GM23338 (cell line): ENCODE data around the gene IGF2BP2.
A peak's percentile ranks its signal among the peaks of the same experiment; 100 is the strongest.
"Not testable (repeated sequence)": the region's sequence is repeated elsewhere in the genome, so short reads cannot be mapped to it uniquely, and the experiment has no call there.

Source experiments
- CREB1 ChIP-seq: fragments of 250-450 bp; sonication (Bioruptor Pico); IDR thresholded peaks from 2 replicates; pipeline ENCODE4 v1.5.0; 2020; ENCODE audit warnings: low read depth, mild to moderate bottlenecking, moderate library complexity
- CTCF ChIP-seq, 2 experiments: fragments of 200-600 bp in 1 of 2; sonication (generic) in 1 of 2; conservative IDR thresholded peaks; 2 replicates each; pipeline versions ENCODE4 v1.5.1 to v1.6.1; 2016 to 2017; ENCODE audit warnings: antibody characterized with exemption in 2 of 2, low read depth in 2 of 2, mild to moderate bottlenecking in 2 of 2, moderate library complexity in 1 of 2
- ETS1 ChIP-seq: IDR thresholded peaks from 2 replicates; pipeline ENCODE4 v1.6.1; 2016; ENCODE audit warnings: antibody characterized with exemption
- EZH2 ChIP-seq: fragments of 200-600 bp; sonication (generic); IDR thresholded peaks from one replicate; pipeline ENCODE4 v1.8.0; 2017; ENCODE audit warnings: antibody characterized with exemption, mild to moderate bottlenecking, low read depth; ENCODE audit not compliant: unreplicated experiment
- EZH2phosphoT487 ChIP-seq: fragments of 200-600 bp; sonication (generic); IDR thresholded peaks from one replicate; pipeline ENCODE4 v1.8.1; 2018; ENCODE audit warnings: antibody characterized with exemption; ENCODE audit not compliant: unreplicated experiment
- JUNB ChIP-seq: IDR thresholded peaks from one replicate; pipeline ENCODE4 v1.6.1; 2016; ENCODE audit warnings: antibody characterized with exemption; ENCODE audit not compliant: unreplicated experiment
- NANOG ChIP-seq: IDR thresholded peaks from 2 replicates; pipeline ENCODE4 v1.6.1; 2016; ENCODE audit warnings: antibody characterized with exemption, borderline replicate concordance
- POLR2AphosphoS5 ChIP-seq: IDR thresholded peaks from 2 replicates; pipeline ENCODE4 v1.6.1; 2016; ENCODE audit warnings: antibody characterized with exemption, low read depth
- REST ChIP-seq: IDR thresholded peaks from one replicate; pipeline ENCODE4 v1.6.1; 2018; ENCODE audit warnings: antibody characterized with exemption; ENCODE audit not compliant: unreplicated experiment
- STAT1 ChIP-seq: IDR thresholded peaks from one replicate; pipeline ENCODE4 v1.6.1; 2016; ENCODE audit warnings: antibody characterized with exemption; ENCODE audit not compliant: unreplicated experiment
- ZNF114 ChIP-seq: fragments of 250-450 bp; sonication (Bioruptor Pico); IDR thresholded peaks from 2 replicates; pipeline ENCODE4 v1.5.0; 2020; ENCODE audit warnings: mild to moderate bottlenecking, moderate library complexity
- ZNF331 ChIP-seq: fragments of 250-450 bp; sonication (Bioruptor Pico); IDR thresholded peaks from 2 replicates; pipeline ENCODE4 v1.5.0; 2020; ENCODE audit warnings: low read depth, mild to moderate bottlenecking, moderate library complexity
- ZNF462 ChIP-seq: fragments of 250-450 bp; sonication (Bioruptor Pico); IDR thresholded peaks from 2 replicates; pipeline ENCODE4 v1.5.0; 2020; ENCODE audit warnings: mild to moderate bottlenecking, moderate library complexity

GRCh38 chr3:185786258-185786657 is 38.6 kb downstream of the IGF2BP2 start:
- TF ChIP-seq EZH2; CTCF (conservative IDR thresholded peaks at IDR 0.05; ENCODE audit: low read depth in 2 of 2); REST; STAT1; EZH2phosphoT487; ZNF331 (CRISPR knock-in tag); CREB1; JUNB; ZNF114; ZNF462 (CRISPR knock-in tag): not testable (repeated sequence)
- TF ChIP-seq POLR2AphosphoS5: peak; percentile 43; the same call in 1 of the 2 replicates
- peak; percentile 66 for TF ChIP-seq NANOG
- peak; percentile 40; the same call in 1 of the 2 replicates for TF ChIP-seq ETS1
